K562 (cell line): ENCODE data around the gene POLR2H. TPM values are rescaled to one million over a fixed set of nuclear protein-coding genes. Genes with fewer than 3 reads are reported as not detected.

Source experiments
- ATAC-seq: fragments of 200-7000 bp; cut with Tn5 transposase; 3 replicates; pipeline ENCODE4 v1.9.1; 2020; ENCODE audit warnings: moderate library complexity
- BruUV-seq: library from RNA; stranded (reverse); fragments of 400-500 nt; replicated peaks from 2 replicates; lab custom pipeline; 2021; lab: Mats Ljungman, UMichigan
- CTCF ChIA-PET: fragments of 300-600 bp; formaldehyde crosslinking; extraction: SDS; loops from one replicate; lab custom pipeline; 2021; ENCODE audit warnings: low intra/inter-chr PET ratio; lab: Yijun Ruan, JAX
- POLR2A ChIA-PET: fragments of 300-600, 350-650 bp; sonication (Branson Sonifier 250); formaldehyde crosslinking; extraction: SDS; loops from one replicate; lab custom pipeline; 2021; ENCODE audit warnings: antibody characterized with exemption, inconsistent platforms; lab: Yijun Ruan, JAX
- DNase-seq, 4 experiments: peaks; one replicate each; pipeline versions ENCODE4 v3.0.0 to v3.0.0-alpha.2; 2011 to 2018; ENCODE audit warnings: low spot score in 3 of 4, mixed read lengths in 3 of 4; ENCODE audit errors: extremely low read depth in 1 of 4
- FAIRE-seq: peaks from 2 replicates; lab custom pipeline; 2011; peaks lifted over from hg19 to GRCh38; lab: Jason Lieb, UNC
- H2AFZ ChIP-seq: 2 replicates; pipeline ENCODE4 v1.6.0; 2011; ENCODE audit warnings: low read depth, low read length, control low read depth, inconsistent platforms
- H3K27ac ChIP-seq: fragments of 200-600 bp; 3 replicates; pipeline ENCODE4 v1.8.0; 2011; ENCODE audit warnings: low read depth, mild to moderate bottlenecking, control low read depth, inconsistent platforms, low read length, moderate library complexity, mixed read lengths; ENCODE audit errors: extremely low read depth
- H3K27me3 ChIP-seq, 2 experiments: fragments of 300-600 bp in 1 of 2; 2 replicates in 1 of 2; 3 replicates in 1 of 2; pipeline versions ENCODE4 v1.6.0 to v1.8.0; 2011; ENCODE audit warnings: inconsistent platforms in 2 of 2, low read length in 2 of 2, mild to moderate bottlenecking in 1 of 2, mixed read lengths in 1 of 2, moderate library complexity in 1 of 2; ENCODE audit not compliant: control insufficient read depth in 2 of 2, insufficient read depth in 2 of 2
- H3K36me3 ChIP-seq: fragments of 300-600 bp; 3 replicates; pipeline ENCODE4 v1.8.0; 2011; ENCODE audit warnings: mild to moderate bottlenecking, low read length, inconsistent platforms; ENCODE audit not compliant: control insufficient read depth, insufficient read depth
- H3K4me1 ChIP-seq, 2 experiments: fragments of 200-600 bp in 1 of 2; replicated peaks in 1 of 2; 2 replicates in 1 of 2; 3 replicates in 1 of 2; pipeline versions ENCODE4 v1.5.1 to v1.8.0; 2011; ENCODE audit warnings: inconsistent platforms in 2 of 2, low read length in 2 of 2, mild to moderate bottlenecking in 1 of 2, mixed read lengths in 1 of 2, moderate library complexity in 1 of 2; ENCODE audit not compliant: control insufficient read depth in 2 of 2, insufficient read depth in 2 of 2
- H3K4me2 ChIP-seq: 2 replicates; pipeline ENCODE4 v1.6.1; 2011; ENCODE audit warnings: low read length, control low read depth, inconsistent platforms, mixed read lengths; ENCODE audit not compliant: insufficient read depth
- H3K4me3 ChIP-seq: fragments of 200-600 bp; sonication (generic), shearing (Covaris generic); 2 replicates; pipeline ENCODE4 v1.5.1; 2016; ENCODE audit warnings: control low read depth, inconsistent platforms
- H3K79me2 ChIP-seq: fragments of 200-600 bp; 3 replicates; pipeline ENCODE4 v1.8.0; 2011; ENCODE audit warnings: low read length, inconsistent platforms; ENCODE audit not compliant: control insufficient read depth, insufficient read depth
- H3K9ac ChIP-seq, 2 experiments: 2 replicates each; pipeline versions ENCODE4 v1.6.0 to v1.6.1; 2011; ENCODE audit warnings: low read depth in 2 of 2, low read length in 2 of 2, control low read depth in 1 of 2, inconsistent platforms in 1 of 2, mild to moderate bottlenecking in 1 of 2, mixed read lengths in 1 of 2; ENCODE audit not compliant: insufficient read depth in 1 of 2
- H3K9me1 ChIP-seq: one replicate; pipeline ENCODE4 v1.6.0; 2011; ENCODE audit warnings: inconsistent platforms, mild to moderate bottlenecking, low read length, moderate library complexity; ENCODE audit not compliant: control insufficient read depth, insufficient read depth
- H3K9me3 ChIP-seq: replicated peaks from 2 replicates; pipeline ENCODE4 v1.5.1; 2011; ENCODE audit warnings: low read depth, low read length, inconsistent platforms; ENCODE audit not compliant: control insufficient read depth, insufficient read depth
- H4K20me1 ChIP-seq: replicated peaks from 2 replicates; pipeline ENCODE4 v1.6.1; 2011; ENCODE audit warnings: low read length, inconsistent platforms, mixed read lengths; ENCODE audit not compliant: control insufficient read depth, insufficient read depth
- GTF2F1 ChIP-seq: IDR thresholded peaks from 2 replicates; pipeline ENCODE4 v1.6.1; 2011; ENCODE audit warnings: low read depth, low read length, improper control_type of control experiment
- KDM2B ChIP-seq: fragments of 250-450 bp; sonication (Bioruptor Pico); IDR thresholded peaks from 2 replicates; pipeline ENCODE4 v1.8.0; 2021; ENCODE audit warnings: mild to moderate bottlenecking, moderate library complexity
- KLF16 ChIP-seq: IDR thresholded peaks from 2 replicates; pipeline ENCODE4 v1.6.1; 2016; ENCODE audit warnings: antibody characterized with exemption
- MTA2 ChIP-seq: fragments of 450-650 bp; IDR thresholded peaks from 2 replicates; pipeline ENCODE4 v1.6.1; 2016; ENCODE audit warnings: low read depth
- POLR2H ChIP-seq: IDR thresholded peaks from 2 replicates; pipeline ENCODE4 v1.6.1; 2016; ENCODE audit warnings: missing genetic modification characterization, low read depth, mild to moderate bottlenecking, control low read depth, missing compliant biosample characterization, moderate library complexity
- RBM22 ChIP-seq: fragments of 200-400 bp; formaldehyde crosslinking; IDR thresholded peaks from 2 replicates; pipeline ENCODE4 v1.6.1; 2018; ENCODE audit warnings: low read length, low read depth; ENCODE audit not compliant: poor library complexity, severe bottlenecking
- RERE ChIP-seq: sonication (generic); formaldehyde crosslinking; IDR thresholded peaks from 2 replicates; pipeline ENCODE4 v1.8.0; 2023; ENCODE audit warnings: missing genetic modification reagents, mild to moderate bottlenecking, borderline replicate concordance
- SMC3 ChIP-seq: conservative IDR thresholded peaks from 2 replicates; pipeline ENCODE4 v1.6.1; 2011; ENCODE audit warnings: low read depth, low read length, improper control_type of control experiment; ENCODE audit not compliant: insufficient read depth
- SNRNP70 ChIP-seq: fragments of 200-400 bp; formaldehyde crosslinking; optimal IDR thresholded peaks from 2 replicates; pipeline ENCODE3; 2017; ENCODE audit warnings: low read depth, low read length
- VEZF1 ChIP-seq: fragments of 200-800 bp; sonication (Bioruptor generic); IDR thresholded peaks from 2 replicates; pipeline ENCODE4 v1.6.1; 2017; ENCODE audit warnings: missing genetic modification characterization, missing compliant biosample characterization
- ZNF584 ChIP-seq: fragments of 200-800 bp; sonication (Bioruptor generic); IDR thresholded peaks from 2 replicates; pipeline ENCODE4 v1.6.1; 2016; ENCODE audit warnings: low read depth, mild to moderate bottlenecking, missing genetic modification characterization, missing compliant biosample characterization
- ZNF77 ChIP-seq: fragments of 250-450 bp; sonication (Bioruptor Pico); IDR thresholded peaks from 2 replicates; pipeline ENCODE4 v1.5.0; 2020
- ZNF79 ChIP-seq: fragments of 250-450 bp; sonication (Bioruptor Pico); IDR thresholded peaks from 2 replicates; pipeline ENCODE4 v1.4.0; 2020; ENCODE audit warnings: low read depth, mild to moderate bottlenecking, moderate library complexity
- WGBS: fragments of 100-300 bp; shearing (Covaris generic); methylation state at CpG from one replicate; pipeline ENCODE4 v1.1.6; 2016; ENCODE audit warnings: low coverage, mixed read lengths; ENCODE audit not compliant: insufficient coverage; ENCODE audit errors: missing lambda C conversion rate; 5-methylcytosine and 5-hydroxymethylcytosine counted together
- in situ Hi-C: fragments of 300-500 bp; cut with MboI; formaldehyde crosslinking; loops from 4 replicates; pipeline ENCODE4 v1.15.0; 2018; ENCODE audit warnings: inconsistent platforms, mixed read lengths
- intact Hi-C: fragments of 100-400 bp; cut with micrococcal nuclease; formaldehyde crosslinking; loops from 2 replicates; pipeline ENCODE4 v1.14.2; 2022
- polyA plus RNA-seq, 8 experiments: library from polyadenylated mRNA; depleted of rRNA in 4 of 8; stranded (reverse) in 5 of 8; unstranded in 3 of 8; fragments of >200 nt; fragmentation: Nextera tagmentation in 2 of 8; fragmentation: Illumina TruSeq in 1 of 8; extraction: Ambion mirVana in 2 of 8; extraction: Trizol in 1 of 8; gene quantifications; 2 replicates each; pipeline versions ENCODE4 v1.2.1 to v1.2.3, GENCODE V29; 2011 to 2014; ENCODE audit warnings: inconsistent platforms in 1 of 8, missing spikeins in 1 of 8
- total RNA-seq, 7 experiments: library from RNA; depleted of rRNA in 6 of 7; stranded (reverse); fragments of >200 nt in 6 of 7; fragmentation: Illumina TruSeq in 2 of 7; extraction: Trizol in 2 of 7; gene quantifications; 2 replicates each; pipeline versions ENCODE4 v1.2.1 to v1.2.3, GENCODE V29; 2011 to 2021; ENCODE audit warnings: low replicate concordance in 1 of 7

The POLR2H gene
- total and polyA plus RNA-seq, 9 of the 15 experiments (the other 6 are each of a cell fraction or from before 2014, with no cell fraction given), result 128 to 512 (median 220) TPM

DNA sequence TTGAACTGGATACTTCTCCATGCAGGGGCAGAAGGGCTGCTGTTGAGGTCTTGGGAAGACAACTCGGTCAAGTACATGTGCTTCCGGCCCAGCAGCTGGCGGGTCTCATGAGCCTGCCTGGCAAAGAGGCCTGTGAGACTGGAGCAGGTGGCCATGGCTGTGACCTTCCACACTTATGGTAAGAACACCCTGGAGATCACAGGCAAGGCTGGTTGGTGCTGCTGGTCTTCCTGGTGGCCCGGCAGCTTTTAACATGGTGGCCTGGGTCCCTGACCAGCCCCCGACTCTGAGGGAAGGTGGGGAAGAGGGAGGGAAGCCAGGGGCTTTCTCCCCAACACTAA lies 33.8 kb downstream of the POLR2H start:
- WGBS, result 3% methylated on average over 5 of the region's 5 CpGs
- no peak overlapping the region for H3K4me2 ChIP-seq
- H4K20me1 ChIP-seq, result no peaks in the 10 kb centered on the region
- ChIA-PET CTCF (no interaction called here), POLR2A (interaction anchor here (0.9 kb wide), 1 partner anchor 9 kb away, joined by 3 read pairs; no protein-coding TSS in a partner anchor)
- no peaks in the 10 kb centered on the region for H3K79me2 ChIP-seq
- BruUV-seq, result no TSS peak
- no peaks in the 10 kb centered on the region for H3K36me3 ChIP-seq
- no peak overlapping the region for H3K4me3 ChIP-seq
- no peaks in the 10 kb centered on the region for H3K4me1 ChIP-seq
- H2AFZ ChIP-seq, result no peak overlapping the region
- H3K9me1 ChIP-seq, result no peaks in the 10 kb centered on the region
- H3K9ac ChIP-seq, result 0 out of 4 replicates have a peak overlapping the region, but pooled peaks of 1 of the 2 experiments have one; percentile 20
- no peak for TF ChIP-seq VEZF1
- no peak for TF ChIP-seq POLR2H (tag)
- TF ChIP-seq SMC3, result no peak
- TF ChIP-seq ZNF584 (CRISPR knock-in tag), result no peak
- no peak for TF ChIP-seq RBM22
- TF ChIP-seq MTA2, result no peak
- no peak for TF ChIP-seq KLF16
- TF ChIP-seq GTF2F1, result no peak
- no peak for TF ChIP-seq ZNF77 (CRISPR knock-in tag)
- no peak for TF ChIP-seq RERE
- no peak for TF ChIP-seq SNRNP70
- no peak for TF ChIP-seq ZNF79 (CRISPR knock-in tag)
- no peak for TF ChIP-seq KDM2B (CRISPR knock-in tag)
- FAIRE-seq (no peak), ATAC-seq (no peak), DNase-seq (no peak)
- in situ Hi-C loops (no loop called here), intact Hi-C loops (no loop called here)
- H3K27me3 ChIP-seq, result peaks cover 48 to 66% of the 10 kb centered on the region in 2 experiments
- H3K27ac ChIP-seq, result no peak overlapping the region
- H3K9me3 ChIP-seq, result no peaks in the 10 kb centered on the region
